ENCODE results near the gene PALM.

PALM gene

DNA sequence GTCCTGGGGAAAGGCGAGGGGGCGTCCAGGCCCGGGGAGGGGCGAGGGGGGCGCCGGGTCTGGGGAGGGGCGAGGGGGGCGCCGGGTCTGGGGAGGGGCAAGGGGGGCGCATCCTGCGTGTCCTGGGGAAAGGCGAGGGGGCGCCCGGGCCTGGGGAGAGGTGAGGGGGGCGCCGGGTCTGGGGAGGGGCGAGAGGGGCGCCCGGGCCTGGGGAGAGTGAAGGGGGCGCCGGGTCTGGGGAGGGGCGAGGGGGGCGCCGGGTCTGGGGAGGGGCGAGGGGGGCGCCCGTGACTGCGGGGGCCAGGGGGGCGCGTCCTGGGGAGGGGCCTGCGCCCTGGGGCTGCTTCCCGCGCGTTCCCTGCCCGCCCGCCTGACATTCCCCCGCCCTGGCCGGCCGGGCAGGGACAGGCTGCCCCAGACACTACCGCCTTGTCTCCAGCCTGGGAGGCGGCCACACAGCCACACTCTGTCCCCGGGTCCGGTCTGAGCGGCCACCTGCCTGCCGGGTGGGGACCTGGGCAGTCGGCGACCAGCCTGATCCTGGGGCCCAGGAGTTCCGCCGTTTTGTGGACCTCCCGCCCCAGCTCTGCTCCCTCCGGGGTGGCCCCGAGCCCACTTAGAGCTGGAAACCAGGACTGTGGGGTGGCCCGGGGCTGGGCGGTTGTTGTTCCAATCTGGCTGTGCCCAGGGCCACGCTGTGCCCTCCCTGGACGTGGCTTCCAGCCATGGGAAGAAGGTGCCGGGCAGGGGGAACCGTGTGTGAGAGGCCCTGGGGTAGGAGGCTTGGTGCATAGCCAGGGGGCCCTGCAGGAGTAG is 11.8 kb downstream of the PALM start:
- Histone ChIP-seq H3K23ac (ENCODE audit: low read length) (no peak overlapping the region), H2AFZ (ENCODE audit: insufficient read depth, low read length, poor library complexity) (no peak overlapping the region), H2BK12ac (ENCODE audit: low read length) (no peak overlapping the region), H3K4me1 (ENCODE audit: control insufficient read depth in 1 of 2, insufficient read depth in 2 of 2, low read length in 2 of 2) (no peaks in the 10 kb centered on the region), H3K4ac (ENCODE audit: low read depth, low read length) (no peak overlapping the region), H3K79me2 (ENCODE audit: control insufficient read depth, insufficient read depth, low read length, poor library complexity) (no peaks in the 10 kb centered on the region), H3K27ac (ENCODE audit: low read depth, low read length) (no peak overlapping the region), H3K9me3 (ENCODE audit: insufficient read depth, low read depth, low read length) (peaks cover 4% of the 10 kb centered on the region), H3K14ac (ENCODE audit: low read length) (no peak overlapping the region), H3K4me3 (ENCODE audit: low read depth, low read length) (no peak overlapping the region), H2AK5ac (ENCODE audit: low read length) (no peak overlapping the region), H3K4me2 (ENCODE audit: low read length) (no peak overlapping the region), H4K8ac (ENCODE audit: low read depth, low read length) (no peak overlapping the region), H3K27me3 (ENCODE audit: insufficient read depth, low read length) (no peaks in the 10 kb centered on the region), H3K79me1 (ENCODE audit: low read length) (no peaks in the 10 kb centered on the region), H3K36me3 (ENCODE audit: control insufficient read depth in 1 of 2, insufficient read depth in 2 of 2, low read length in 2 of 2) (peaks cover 0 to 2% of the 10 kb centered on the region in 2 experiments), H3K18ac (ENCODE audit: low read length) (no peak overlapping the region), H2BK5ac (ENCODE audit: low read depth, low read length, poor library complexity) (no peak overlapping the region), H2BK120ac (ENCODE audit: insufficient read depth, low read length, poor library complexity) (no peak overlapping the region), H4K91ac (ENCODE audit: low read depth, low read length) (no peak overlapping the region), H3K9ac (ENCODE audit: low read length) (no peak overlapping the region), H4K12ac (ENCODE audit: low read depth, low read length) (no peak overlapping the region)
- no peak for DNase-seq
- no CpG with 5 or more reads among the region's 58 CpGs for WGBS (ENCODE audit: extremely low coverage, insufficient coverage, insufficient read length)

GRCh38 chr19:722553-723101 is 13.9 kb downstream of the PALM start:
- no CpG with 5 or more reads among the region's 17 CpGs for WGBS (ENCODE audit: extremely low coverage, insufficient coverage, insufficient read length)
- Histone ChIP-seq H3K36me3 (ENCODE audit: control insufficient read depth in 1 of 2, insufficient read depth in 2 of 2, low read length in 2 of 2) (peaks cover 0 to 2% of the 10 kb centered on the region in 2 experiments), H2AK5ac (ENCODE audit: low read length) (no peak overlapping the region), H4K91ac (ENCODE audit: low read depth, low read length) (no peak overlapping the region), H2BK5ac (ENCODE audit: low read depth, low read length, poor library complexity) (no peak overlapping the region), H3K4me3 (ENCODE audit: low read depth, low read length) (no peak overlapping the region), H2BK120ac (ENCODE audit: insufficient read depth, low read length, poor library complexity) (no peak overlapping the region), H3K9ac (ENCODE audit: low read length) (no peak overlapping the region), H3K27ac (ENCODE audit: low read depth, low read length) (no peak overlapping the region), H3K4me1 (ENCODE audit: control insufficient read depth in 1 of 2, insufficient read depth in 2 of 2, low read length in 2 of 2) (no peaks in the 10 kb centered on the region), H3K27me3 (ENCODE audit: insufficient read depth, low read length) (no peaks in the 10 kb centered on the region), H3K14ac (ENCODE audit: low read length) (no peak overlapping the region), H2AFZ (ENCODE audit: insufficient read depth, low read length, poor library complexity) (no peak overlapping the region), H4K8ac (ENCODE audit: low read depth, low read length) (no peak overlapping the region), H4K12ac (ENCODE audit: low read depth, low read length) (no peak overlapping the region), H3K18ac (ENCODE audit: low read length) (no peak overlapping the region), H3K4ac (ENCODE audit: low read depth, low read length) (no peak overlapping the region), H3K23ac (ENCODE audit: low read length) (no peak overlapping the region), H2BK12ac (ENCODE audit: low read length) (no peak overlapping the region), H3K4me2 (ENCODE audit: low read length) (no peak overlapping the region), H3K79me1 (ENCODE audit: low read length) (no peaks in the 10 kb centered on the region), H3K79me2 (ENCODE audit: control insufficient read depth, insufficient read depth, low read length, poor library complexity) (no peaks in the 10 kb centered on the region), H3K9me3 (ENCODE audit: insufficient read depth, low read depth, low read length) (no peaks in the 10 kb centered on the region)
- DNase-seq: no peak

GRCh38 chr19:723247-723646 is 14.5 kb downstream of the PALM start:
- DNase-seq: no peak
- no peak overlapping the region for H2AFZ ChIP-seq (ENCODE audit: insufficient read depth, low read length, poor library complexity)
- H3K79me1 ChIP-seq (ENCODE audit: low read length): no peaks in the 10 kb centered on the region
- WGBS (ENCODE audit: extremely low coverage, insufficient coverage, insufficient read length): no CpG with 5 or more reads among the region's 13 CpGs
- no peak overlapping the region for H4K8ac ChIP-seq (ENCODE audit: low read depth, low read length)
- H3K18ac ChIP-seq (ENCODE audit: low read length): no peak overlapping the region
- no peak overlapping the region for H3K4ac ChIP-seq (ENCODE audit: low read depth, low read length)
- no peak overlapping the region for H2BK120ac ChIP-seq (ENCODE audit: insufficient read depth, low read length, poor library complexity)
- H3K23ac ChIP-seq (ENCODE audit: low read length): no peak overlapping the region
- no peak overlapping the region for H3K4me2 ChIP-seq (ENCODE audit: low read length)
- no peak overlapping the region for H4K12ac ChIP-seq (ENCODE audit: low read depth, low read length)
- no peak overlapping the region for H2BK12ac ChIP-seq (ENCODE audit: low read length)
- no peaks in the 10 kb centered on the region for H3K27me3 ChIP-seq (ENCODE audit: insufficient read depth, low read length)
- H3K9me3 ChIP-seq (ENCODE audit: insufficient read depth, low read depth, low read length): no peaks in the 10 kb centered on the region
- no peak overlapping the region for H4K91ac ChIP-seq (ENCODE audit: low read depth, low read length)
- no peak overlapping the region for H3K27ac ChIP-seq (ENCODE audit: low read depth, low read length)
- H2BK5ac ChIP-seq (ENCODE audit: low read depth, low read length, poor library complexity): no peak overlapping the region
- H3K14ac ChIP-seq (ENCODE audit: low read length): no peak overlapping the region
- no peak overlapping the region for H3K4me3 ChIP-seq (ENCODE audit: low read depth, low read length)
- H2AK5ac ChIP-seq (ENCODE audit: low read length): no peak overlapping the region
- H3K4me1 ChIP-seq (ENCODE audit: control insufficient read depth in 1 of 2, insufficient read depth in 2 of 2, low read length in 2 of 2): no peaks in the 10 kb centered on the region
- H3K79me2 ChIP-seq (ENCODE audit: control insufficient read depth, insufficient read depth, low read length, poor library complexity): no peaks in the 10 kb centered on the region
- H3K9ac ChIP-seq (ENCODE audit: low read length): no peak overlapping the region
- H3K36me3 ChIP-seq (ENCODE audit: control insufficient read depth in 1 of 2, insufficient read depth in 2 of 2, low read length in 2 of 2): peaks cover 0 to 2% of the 10 kb centered on the region in 2 experiments

DNA sequence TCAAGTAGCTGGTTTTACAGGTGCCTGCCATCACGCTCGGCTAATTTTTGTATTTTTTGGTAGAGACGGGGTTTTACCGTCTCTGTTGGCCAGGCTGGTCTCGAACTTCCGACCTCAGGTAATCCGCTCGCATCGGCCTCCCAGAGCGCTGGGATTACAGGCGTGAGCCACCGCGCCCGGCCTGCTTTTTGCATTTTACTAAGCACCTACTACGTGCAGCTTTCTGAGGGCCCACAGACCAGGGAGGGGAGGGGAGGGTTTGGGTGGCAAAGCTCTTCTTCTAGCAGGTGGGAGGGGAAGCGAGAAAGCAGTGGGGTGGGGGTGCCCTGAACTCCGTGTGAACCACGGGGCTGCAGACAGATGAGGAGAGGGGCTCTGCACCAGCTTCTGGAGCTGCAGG is 15.0 kb downstream of the PALM start:
- no peak overlapping the region for H2AK5ac ChIP-seq (ENCODE audit: low read length)
- H4K91ac ChIP-seq (ENCODE audit: low read depth, low read length): no peak overlapping the region
- H2BK12ac ChIP-seq (ENCODE audit: low read length): no peak overlapping the region
- H4K8ac ChIP-seq (ENCODE audit: low read depth, low read length): no peak overlapping the region
- H3K9me3 ChIP-seq (ENCODE audit: insufficient read depth, low read depth, low read length): no peaks in the 10 kb centered on the region
- peaks cover 0 to 2% of the 10 kb centered on the region in 2 experiments for H3K36me3 ChIP-seq (ENCODE audit: control insufficient read depth in 1 of 2, insufficient read depth in 2 of 2, low read length in 2 of 2)
- no peak overlapping the region for H2BK5ac ChIP-seq (ENCODE audit: low read depth, low read length, poor library complexity)
- H3K79me2 ChIP-seq (ENCODE audit: control insufficient read depth, insufficient read depth, low read length, poor library complexity): no peaks in the 10 kb centered on the region
- no peak overlapping the region for H3K9ac ChIP-seq (ENCODE audit: low read length)
- no peak overlapping the region for H4K12ac ChIP-seq (ENCODE audit: low read depth, low read length)
- DNase-seq: no peak
- no peak overlapping the region for H3K18ac ChIP-seq (ENCODE audit: low read length)
- H3K27me3 ChIP-seq (ENCODE audit: insufficient read depth, low read length): no peaks in the 10 kb centered on the region
- no peak overlapping the region for H3K23ac ChIP-seq (ENCODE audit: low read length)
- H3K4me2 ChIP-seq (ENCODE audit: low read length): no peak overlapping the region
- H3K4me1 ChIP-seq (ENCODE audit: control insufficient read depth in 1 of 2, insufficient read depth in 2 of 2, low read length in 2 of 2): no peaks in the 10 kb centered on the region
- no peak overlapping the region for H3K4ac ChIP-seq (ENCODE audit: low read depth, low read length)
- H3K4me3 ChIP-seq (ENCODE audit: low read depth, low read length): no peak overlapping the region
- H2BK120ac ChIP-seq (ENCODE audit: insufficient read depth, low read length, poor library complexity): no peak overlapping the region
- H2AFZ ChIP-seq (ENCODE audit: insufficient read depth, low read length, poor library complexity): no peak overlapping the region
- H3K79me1 ChIP-seq (ENCODE audit: low read length): no peaks in the 10 kb centered on the region
- H3K27ac ChIP-seq (ENCODE audit: low read depth, low read length): no peak overlapping the region
- no CpG with 5 or more reads among the region's 18 CpGs for WGBS (ENCODE audit: extremely low coverage, insufficient coverage, insufficient read length)
- no peak overlapping the region for H3K14ac ChIP-seq (ENCODE audit: low read length)
